Stimulated activated CD4-positive, alpha-beta T cell treated with anti-CD3 and anti-CD28 coated beads, TNF-alpha, amount 100 ng/mL, for 4 hours (primary cell): Measurements from ENCODE around the gene USH1C.

Experiments
- DNase-seq, 3 experiments: peaks; one replicate each; pipeline ENCODE4 v3.0.0-alpha.2; 2020; ENCODE audit warnings: low read depth in 3 of 3

USH1C gene

GRCh38 chr11:17570034-17570433 is 25.8 kb upstream of the USH1C start:
- DNase-seq = no peak

DNA sequence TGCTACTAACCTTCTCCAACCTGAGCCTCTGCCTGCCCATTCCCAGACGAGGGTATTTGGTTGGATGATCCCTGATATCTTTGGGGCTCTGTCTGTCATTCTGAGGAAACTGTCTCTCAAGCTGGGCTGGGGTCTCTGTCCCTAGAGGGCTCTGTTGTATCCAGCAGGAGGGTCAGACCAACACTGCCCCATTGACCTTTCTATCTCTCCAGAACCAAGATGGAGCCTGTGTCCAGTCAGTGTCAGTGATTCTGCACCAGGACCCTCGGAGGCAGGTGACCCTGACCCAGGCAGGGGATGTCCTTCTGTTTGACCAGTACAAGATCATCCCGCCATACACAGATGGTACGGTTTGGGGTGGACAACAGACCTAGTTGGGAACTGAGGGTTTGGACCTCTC is 24.7 kb upstream of the USH1C start:
- no peak for DNase-seq

DNA sequence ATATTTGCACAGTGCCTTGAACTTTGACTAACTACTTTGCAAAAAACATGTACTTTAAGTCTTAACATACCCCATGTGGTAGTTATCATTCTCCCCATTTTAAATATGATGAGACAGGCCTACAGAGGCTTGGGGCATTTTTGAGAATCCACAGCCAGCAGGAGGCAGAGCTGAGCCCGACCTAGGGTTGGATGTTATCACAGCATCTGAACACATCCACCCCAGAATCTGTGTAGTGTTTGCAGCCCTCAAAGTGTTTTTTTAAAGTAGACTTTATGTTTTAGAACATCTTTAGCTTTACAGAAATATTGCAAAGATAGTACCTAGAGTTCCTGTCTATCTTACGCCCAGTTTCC is 20.4 kb upstream of the USH1C start:
- no peak for DNase-seq

DNA sequence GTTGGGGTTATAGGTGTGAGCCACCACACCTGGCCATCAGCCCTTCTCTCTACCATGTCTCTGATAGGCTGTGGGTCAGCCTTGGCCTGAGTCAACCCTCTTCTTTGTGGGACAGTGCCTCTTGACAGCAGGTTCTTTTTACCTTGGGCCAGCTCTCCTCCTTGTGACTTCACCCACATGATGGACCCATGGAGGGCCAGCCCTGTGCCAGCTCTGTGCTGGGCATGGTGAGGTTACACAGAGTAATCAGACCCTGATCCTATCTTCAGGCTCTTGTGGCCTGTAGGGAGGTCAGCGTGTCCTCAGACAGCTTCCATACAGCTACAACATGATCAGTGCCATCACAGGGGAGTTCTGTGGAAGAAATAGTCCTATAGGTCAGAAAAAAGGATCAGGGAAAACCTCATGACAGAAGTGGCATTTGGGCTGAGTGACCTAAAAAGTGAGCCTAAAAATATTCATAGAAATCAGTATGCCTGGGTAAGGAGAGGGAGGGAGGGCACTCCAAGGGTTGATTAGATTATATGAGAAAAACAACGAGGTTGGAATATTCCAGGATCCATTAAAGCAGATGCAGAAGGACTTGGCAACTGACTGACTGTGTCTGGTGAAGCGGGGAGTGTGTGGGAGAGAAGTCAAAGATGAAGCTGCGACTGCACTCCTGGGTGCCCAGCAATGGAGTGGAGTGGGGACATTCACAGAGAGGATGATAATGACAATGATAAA is 19.9 kb upstream of the USH1C start:
- DNase-seq = no peak

DNA sequence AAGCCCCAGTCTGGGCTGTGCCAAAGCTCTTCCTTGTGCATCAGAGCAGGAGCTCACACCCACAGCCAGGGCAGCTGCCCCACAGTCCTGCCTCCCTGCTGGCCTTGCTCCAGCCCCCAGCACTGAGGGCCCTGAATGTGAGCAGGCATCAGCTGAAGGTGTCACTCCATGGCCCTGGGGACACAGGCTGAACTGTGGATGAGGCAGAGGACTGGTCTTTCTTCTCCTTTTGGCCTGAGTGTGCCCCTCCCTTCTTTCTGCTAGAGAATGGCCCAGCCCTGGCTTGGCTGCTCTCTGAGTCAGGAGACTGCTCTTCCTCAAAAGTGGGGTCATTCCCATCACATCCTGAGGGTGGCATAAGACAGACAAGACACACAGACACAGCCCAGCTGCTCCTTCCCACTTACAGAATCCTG is 19.0 kb upstream of the USH1C start:
- no peak for DNase-seq

DNA sequence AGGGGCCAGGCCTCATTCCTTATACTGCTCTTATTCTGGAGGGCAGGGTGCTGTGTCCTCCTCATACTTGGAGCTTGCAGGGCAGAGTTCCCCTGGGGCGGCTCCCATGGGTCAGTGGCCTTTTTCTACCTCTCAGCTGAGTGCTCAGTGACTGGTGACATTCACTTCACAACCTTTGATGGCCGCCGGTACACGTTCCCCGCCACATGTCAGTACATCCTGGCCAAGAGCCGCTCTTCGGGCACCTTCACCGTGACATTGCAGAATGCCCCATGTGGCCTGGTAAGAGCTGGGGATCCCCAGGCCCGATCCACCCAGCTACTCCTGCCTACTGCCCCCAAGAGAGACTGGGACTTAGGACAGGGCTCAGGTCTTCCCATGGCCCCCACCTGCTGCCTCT is 17.3 kb upstream of the USH1C start:
- DNase-seq = no peak

DNA sequence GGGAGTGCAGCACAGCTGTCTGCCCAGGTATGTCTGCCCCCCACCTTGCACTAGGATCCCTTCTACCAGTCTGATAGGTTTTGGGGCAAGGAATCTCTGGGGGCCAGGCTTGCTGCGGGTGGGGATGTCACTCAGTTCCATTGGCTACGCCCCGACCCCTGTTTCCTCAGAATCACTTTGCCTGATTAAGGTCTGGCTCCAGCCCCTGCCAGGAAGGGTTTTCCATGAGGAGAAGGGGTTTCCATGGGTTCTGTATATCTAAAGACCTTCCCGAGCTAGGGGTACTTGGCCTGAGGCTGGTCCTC is 16.8 kb upstream of the USH1C start:
- DNase-seq = no peak

DNA sequence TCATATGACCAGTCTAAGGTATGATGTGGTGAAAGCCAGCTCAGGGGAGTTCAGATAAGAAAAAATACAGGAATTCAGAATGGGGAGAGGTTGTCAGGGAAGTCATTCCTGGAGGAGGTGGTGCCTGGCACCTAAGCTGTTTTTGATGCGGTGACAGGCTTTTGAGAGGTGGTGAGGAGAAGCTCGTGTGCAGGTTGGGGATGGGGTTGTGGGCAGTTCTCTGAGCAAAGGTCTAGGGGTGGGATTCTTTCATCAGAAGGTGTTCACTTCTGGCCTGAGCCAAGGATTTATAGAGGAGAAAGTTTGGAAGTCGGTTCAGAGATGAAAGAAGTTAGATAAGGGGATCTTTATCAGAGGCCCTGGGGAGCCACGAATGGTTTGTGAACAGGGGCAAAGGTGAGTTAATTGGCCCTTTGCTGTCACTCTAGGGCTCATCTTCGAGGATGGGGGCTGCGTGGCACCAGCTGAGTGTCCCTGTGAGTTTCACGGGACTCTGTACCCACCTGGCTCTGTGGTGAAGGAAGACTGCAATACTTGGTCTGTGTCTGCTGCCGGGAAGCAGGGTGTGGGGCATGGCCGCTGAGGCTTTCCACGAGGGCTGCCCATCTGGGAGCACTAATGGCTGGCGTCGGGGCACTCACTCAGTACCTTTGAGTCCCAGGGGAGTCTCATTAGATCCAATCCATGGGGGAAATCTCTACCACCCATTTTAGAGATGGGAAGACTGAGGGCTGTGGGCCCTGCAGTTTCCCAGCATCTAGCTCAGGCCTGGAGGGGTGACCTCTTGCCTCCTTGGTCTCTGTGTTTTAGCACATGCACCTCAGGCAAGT is 16.3 kb upstream of the USH1C start:
- no peak for DNase-seq

DNA sequence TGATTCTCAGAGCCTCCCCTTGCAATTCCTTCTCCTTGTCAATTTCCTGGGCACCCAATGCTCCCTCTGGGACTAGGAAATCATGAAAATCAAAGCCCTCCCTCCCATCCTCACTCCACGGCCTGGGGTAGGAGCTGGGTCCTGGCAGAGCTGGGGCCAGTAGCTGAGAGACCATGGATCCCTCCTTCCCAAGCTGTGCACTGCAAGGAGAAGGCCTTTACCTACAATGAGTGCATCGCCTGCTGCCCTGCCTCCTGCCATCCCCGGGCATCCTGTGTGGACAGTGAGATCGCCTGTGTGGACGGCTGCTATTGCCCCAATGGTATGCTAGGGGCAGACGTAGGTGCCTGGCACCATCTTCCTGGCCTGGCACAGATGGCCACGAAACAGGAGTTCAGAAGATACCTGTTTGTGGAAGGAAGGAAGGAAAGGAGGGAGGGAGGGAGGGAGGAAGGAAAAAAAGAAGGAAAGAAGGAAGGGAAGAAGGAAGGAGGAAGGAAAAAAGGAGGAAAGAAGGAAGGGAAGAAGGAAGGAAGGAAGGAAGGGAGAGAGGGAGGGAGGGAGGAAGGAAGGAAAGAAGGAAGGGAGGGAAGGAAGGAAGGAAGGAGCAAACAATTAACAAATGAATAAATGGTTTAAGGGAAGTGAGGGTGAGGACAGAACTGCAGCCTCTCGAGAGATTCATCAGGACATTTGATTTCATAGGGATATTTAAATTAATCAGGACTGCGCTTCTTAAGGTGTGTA is 15.3 kb upstream of the USH1C start:
- no peak for DNase-seq

DNA sequence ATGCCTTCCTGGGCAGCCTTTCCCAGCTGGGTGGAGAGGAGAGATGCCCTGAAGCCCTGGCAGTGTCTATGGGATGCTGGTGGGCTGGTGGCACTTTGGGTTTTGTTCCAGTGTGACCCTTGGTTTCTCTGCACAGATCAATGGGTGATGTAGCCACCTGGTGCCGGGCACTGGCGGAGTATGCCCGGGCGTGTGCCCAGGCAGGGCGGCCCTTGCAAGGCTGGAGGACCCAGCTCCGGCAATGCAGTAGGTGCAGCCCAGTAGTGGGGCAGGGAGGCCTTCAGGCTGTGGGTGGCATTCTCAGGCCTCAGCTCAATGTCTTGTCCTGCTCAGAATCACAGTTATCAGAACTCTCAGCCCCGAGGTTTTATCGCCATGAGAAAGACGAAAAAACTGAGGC is 14.7 kb upstream of the USH1C start:
- DNase-seq = no peak

DNA sequence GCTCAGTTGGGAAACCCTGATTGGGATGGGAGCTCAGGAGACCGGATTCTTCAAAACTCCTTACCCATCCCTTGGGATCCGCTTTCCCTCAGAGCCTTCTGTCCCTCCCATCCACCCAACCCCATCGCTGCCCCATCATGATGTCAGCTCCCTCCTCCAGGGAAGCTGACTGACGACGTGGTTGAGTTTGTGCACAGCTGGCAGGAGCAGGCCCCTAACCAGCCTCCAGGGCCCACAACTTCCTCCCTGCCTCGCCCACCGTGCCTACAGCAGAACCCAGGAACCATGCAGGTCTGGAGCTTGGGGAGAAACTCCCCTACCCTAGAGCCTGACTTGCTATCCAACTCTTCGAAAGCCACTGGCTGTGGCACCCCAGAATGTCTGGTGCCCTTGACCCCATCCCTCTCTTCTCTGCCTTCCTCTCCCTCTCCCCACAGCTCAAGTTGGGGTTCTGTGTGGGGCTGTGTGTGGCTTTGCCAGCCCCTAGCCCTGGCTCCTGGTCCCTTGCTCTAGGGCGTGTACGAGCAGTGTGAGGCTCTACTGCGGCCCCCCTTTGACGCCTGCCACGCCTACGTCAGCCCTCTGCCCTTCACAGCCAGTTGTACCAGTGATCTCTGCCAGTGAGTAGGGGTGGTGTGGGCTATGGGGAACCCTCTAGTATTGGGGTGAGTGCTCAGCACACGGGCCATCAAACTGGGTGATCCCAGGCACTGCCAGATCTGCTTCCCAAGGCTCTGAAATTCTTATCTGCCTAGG is 14.0 kb upstream of the USH1C start:
- no peak for DNase-seq

- no peak for DNase-seq
These were observed 12.8 kb upstream of the USH1C start for GRCh38 chr11:17556999-17557398.

GRCh38 chr11:17554487-17554886 is 10.3 kb upstream of the USH1C start:
- DNase-seq = no peak

- no peak for DNase-seq
These were observed 9.0 kb upstream of the USH1C start for GRCh38 chr11:17553249-17553546.

DNA sequence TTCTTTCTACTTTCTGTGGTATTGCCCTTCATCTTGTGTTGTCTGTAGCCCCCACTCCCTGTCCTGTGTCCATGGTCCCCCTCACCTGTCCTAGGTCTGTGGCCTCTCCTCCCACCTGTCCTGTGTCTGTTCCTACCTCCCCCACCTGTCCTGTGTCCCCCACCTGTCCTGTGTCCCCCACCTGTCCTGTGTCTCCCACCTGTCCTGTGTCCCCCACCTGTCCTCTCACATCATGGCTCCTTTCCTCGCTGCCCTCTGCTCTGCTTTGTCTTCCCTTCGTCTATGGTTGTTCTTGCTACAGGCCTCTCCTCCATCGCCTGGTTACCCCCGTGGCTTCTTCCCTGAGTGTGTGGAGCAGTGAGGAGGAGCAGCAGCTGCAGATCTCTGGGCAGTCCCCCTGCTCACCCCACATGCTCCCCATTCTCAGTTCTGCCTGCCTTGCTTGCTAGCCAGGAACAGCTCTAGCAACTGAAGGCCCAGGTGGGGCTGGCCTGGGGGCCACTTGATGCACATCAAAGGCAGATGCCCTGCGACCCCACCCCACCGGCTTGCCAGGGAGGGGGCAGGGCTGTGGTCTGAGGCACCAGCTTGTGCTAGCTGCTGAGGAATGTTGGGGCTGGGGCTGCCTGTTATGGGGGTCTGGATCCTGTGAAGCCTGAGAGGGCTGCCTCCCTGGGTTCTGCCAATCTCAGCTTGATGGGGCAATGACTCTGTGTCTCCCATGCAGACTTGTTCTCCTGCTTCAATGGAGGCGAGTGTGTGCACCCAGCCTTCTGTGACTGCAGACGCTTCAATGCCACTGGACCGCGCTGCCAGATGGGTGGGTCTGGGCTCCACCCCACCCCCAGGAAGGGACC is 8.4 kb upstream of the USH1C start:
- DNase-seq = no peak

GRCh38 chr11:17552041-17552355 is 7.8 kb upstream of the USH1C start:
- no peak for DNase-seq

DNA sequence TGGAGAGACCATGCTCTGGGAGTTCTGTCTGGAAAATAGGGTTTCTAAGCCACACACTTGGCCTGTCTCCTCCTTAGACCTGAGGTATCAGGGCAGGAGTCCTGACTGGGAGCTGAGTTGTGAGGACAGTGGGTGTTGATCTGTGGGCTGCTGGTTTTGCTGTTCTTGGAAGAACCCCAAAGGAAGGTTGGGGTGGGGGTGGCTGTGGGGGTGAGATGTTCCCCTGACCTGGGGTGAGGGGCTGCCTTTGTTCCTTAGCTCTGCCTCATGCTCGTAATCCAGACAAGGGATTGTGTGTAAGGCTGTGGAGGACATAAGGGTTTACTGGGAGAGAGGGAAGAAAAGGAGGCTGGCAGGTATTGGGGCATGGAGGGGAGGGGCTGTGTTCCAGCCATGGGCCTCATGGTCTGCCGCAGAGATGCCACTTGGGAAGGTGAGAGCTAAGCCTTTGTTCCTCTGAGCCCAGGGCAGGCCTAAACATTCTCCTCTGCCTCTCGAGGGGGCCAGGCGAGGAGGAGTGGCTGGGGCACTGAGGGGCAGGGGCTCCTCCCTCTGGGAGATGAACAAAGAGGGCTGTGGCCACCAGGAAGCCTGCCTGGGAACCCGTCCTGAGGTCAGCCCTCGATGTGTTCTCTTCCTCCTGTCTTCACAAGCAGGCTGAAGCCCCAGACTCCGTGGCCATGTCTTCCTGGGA is 7.3 kb upstream of the USH1C start:
- DNase-seq = no peak

DNA sequence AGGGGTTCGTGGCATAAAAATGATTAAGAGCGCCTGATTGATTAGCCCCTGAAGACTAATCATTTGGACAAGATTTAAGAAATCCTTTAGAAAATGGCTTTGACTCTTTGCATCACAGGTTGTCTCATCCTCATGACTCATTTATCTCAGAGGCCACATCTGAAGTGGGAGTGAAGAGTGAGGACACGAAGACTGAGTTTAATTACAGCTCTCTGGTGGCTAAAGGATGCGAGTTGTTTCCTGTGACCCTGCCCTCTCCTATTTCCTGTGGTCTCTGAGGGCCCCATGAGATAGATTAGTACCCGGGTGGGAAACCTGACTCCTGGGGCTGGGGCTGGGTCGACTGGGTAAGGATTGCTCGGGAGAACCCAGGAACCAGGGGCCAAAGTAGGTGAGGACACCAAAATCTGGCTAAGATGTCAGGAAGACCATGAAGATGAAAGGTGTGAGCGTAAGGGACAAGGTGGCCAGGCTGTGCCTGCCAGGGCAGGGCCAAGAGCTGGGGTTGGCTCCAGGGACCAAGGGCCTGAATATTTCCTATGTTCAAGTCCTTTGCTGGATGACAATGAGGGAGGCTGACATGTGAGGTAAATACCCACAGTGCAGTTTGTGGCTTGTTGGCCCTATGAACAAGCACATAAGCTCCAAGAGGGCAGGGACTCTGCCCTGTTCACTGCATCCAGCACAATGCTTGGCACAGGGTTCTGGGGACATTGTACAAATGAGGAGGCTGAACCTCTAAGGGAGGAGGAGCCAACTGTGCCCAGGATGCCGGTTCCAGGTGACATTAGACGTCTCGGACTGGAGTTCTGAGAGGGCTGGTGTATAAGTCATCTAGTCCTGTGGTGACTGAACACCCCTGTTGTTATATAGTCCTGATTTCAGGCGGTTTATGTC is 6.5 kb upstream of the USH1C start:
- no peak for DNase-seq

- no peak for DNase-seq
These were observed 4.2 kb upstream of the USH1C start for GRCh38 chr11:17548444-17548843.

GRCh38 chr11:17547932-17548331 is 3.7 kb upstream of the USH1C start:
- DNase-seq = no peak
